Loucy (cell line): ENCODE data around the gene TBC1D22A.

ENCODE experiments used
- H2AFZ ChIP-seq: fragments of 200-600 bp; sonication (generic); 2 replicates; pipeline ENCODE4 v1.6.0; 2016; ENCODE audit warnings: antibody characterized with exemption, mild to moderate bottlenecking, low read length, moderate library complexity
- H3F3A ChIP-seq: fragments of 200-600 bp; 2 replicates; pipeline ENCODE4 v1.6.0; 2016; ENCODE audit warnings: antibody characterized with exemption, low read depth, mild to moderate bottlenecking
- H3K27me3 ChIP-seq: fragments of 200-600 bp; sonication (generic); 2 replicates; pipeline ENCODE4 v1.6.1; 2014; ENCODE audit warnings: low read length, mild to moderate bottlenecking; ENCODE audit not compliant: insufficient read depth, poor library complexity, severe bottlenecking
- H3K36me3 ChIP-seq: fragments of 200-600 bp; sonication (generic); 2 replicates; pipeline ENCODE4 v1.6.1; 2016; ENCODE audit warnings: low read length; ENCODE audit not compliant: insufficient read depth
- H3K4me1 ChIP-seq: fragments of 200-600 bp; sonication (generic); 2 replicates; pipeline ENCODE4 v1.5.1; 2014; ENCODE audit warnings: low read length, mild to moderate bottlenecking; ENCODE audit not compliant: insufficient read depth, poor library complexity, severe bottlenecking
- H3K4me2 ChIP-seq: fragments of 200-600 bp; sonication (generic); 2 replicates; pipeline ENCODE4 v1.6.0; 2014; ENCODE audit warnings: antibody characterized with exemption, low read length, low read depth, mild to moderate bottlenecking; ENCODE audit not compliant: poor library complexity, severe bottlenecking
- H3K4me3 ChIP-seq: fragments of 200-600 bp; sonication (generic); 2 replicates; pipeline ENCODE4 v1.5.1; 2014; ENCODE audit warnings: low read length, mild to moderate bottlenecking, mixed read lengths; ENCODE audit not compliant: poor library complexity, severe bottlenecking
- H3K79me2 ChIP-seq: fragments of 200-600 bp; sonication (generic); 2 replicates; pipeline ENCODE4 v1.6.1; 2014; ENCODE audit warnings: low read length; ENCODE audit not compliant: insufficient read depth
- H3K9ac ChIP-seq: fragments of 200-600 bp; sonication (generic); 2 replicates; pipeline ENCODE4 v1.6.0; 2014; ENCODE audit warnings: mild to moderate bottlenecking, low read depth, low read length, moderate library complexity; ENCODE audit not compliant: poor library complexity, severe bottlenecking
- H3K9me2 ChIP-seq: fragments of 200-600 bp; sonication (generic); replicated peaks from 2 replicates; pipeline ENCODE4 v1.6.1; 2016; ENCODE audit warnings: low read depth, low read length, mixed read lengths
- H3K9me3 ChIP-seq: fragments of 200-600 bp; sonication (generic); 2 replicates; pipeline ENCODE4 v1.6.1; 2014; ENCODE audit warnings: mild to moderate bottlenecking, antibody characterized with exemption, low read length, low read depth; ENCODE audit not compliant: insufficient read depth
- H4K20me1 ChIP-seq: fragments of 200-600 bp; sonication (generic); 2 replicates; pipeline ENCODE4 v1.6.0; 2014; ENCODE audit warnings: antibody characterized with exemption, low read length, mild to moderate bottlenecking; ENCODE audit not compliant: insufficient read depth, poor library complexity, severe bottlenecking
- CTCF ChIP-seq: fragments of 200-600 bp; sonication (generic); conservative IDR thresholded peaks from 2 replicates; pipeline ENCODE4 v1.5.1; 2014; ENCODE audit warnings: mild to moderate bottlenecking, antibody characterized with exemption, low read length
- EZH2phosphoT487 ChIP-seq: fragments of 200-600 bp; IDR thresholded peaks from 2 replicates; pipeline ENCODE4 v1.6.1; 2018; ENCODE audit warnings: antibody characterized with exemption, mild to moderate bottlenecking, moderate library complexity, borderline replicate concordance

The TBC1D22A gene

GRCh38 chr22:46842606-46843005, 80.2 kb downstream of the TBC1D22A start:
- Histone ChIP-seq H3K4me2 (no peak overlapping the region), H3K9ac (no peak overlapping the region), H3K36me3 (peaks cover 5% of the 10 kb centered on the region; the same call in 1 of the 2 replicates), H4K20me1 (no peaks in the 10 kb centered on the region), H3K9me2 (no peaks in the 10 kb centered on the region), H3F3A (no peaks in the 10 kb centered on the region), H3K79me2 (no peaks in the 10 kb centered on the region; the same call in 1 of the 2 replicates), H3K27me3 (no peaks in the 10 kb centered on the region), H3K4me3 (no peak overlapping the region), H2AFZ (no peak overlapping the region), H3K9me3 (no peaks in the 10 kb centered on the region), H3K4me1 (no peaks in the 10 kb centered on the region)
- TF ChIP-seq CTCF (no peak), EZH2phosphoT487 (no peak)

DNA sequence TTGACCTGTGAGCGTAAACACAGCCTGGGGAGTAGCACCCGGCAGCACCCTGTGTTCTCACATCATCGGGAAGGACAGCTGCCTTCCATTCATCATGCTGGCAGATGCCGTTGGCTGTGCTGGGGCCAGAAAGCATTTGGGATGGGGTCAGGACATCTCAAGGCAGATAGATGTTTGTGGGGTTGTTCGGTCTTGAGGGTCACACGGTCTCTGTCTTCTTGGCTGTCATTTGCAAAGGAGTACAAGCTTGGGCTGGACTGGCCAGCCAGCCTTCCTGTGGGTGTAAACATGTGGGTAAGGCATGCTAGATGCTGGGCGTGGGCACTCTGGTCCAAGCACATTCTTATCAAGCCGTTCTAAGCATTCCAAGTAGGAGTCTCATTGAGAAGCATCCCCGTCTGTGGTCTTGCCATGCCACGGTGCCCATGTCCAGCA, 81.4 kb downstream of the TBC1D22A start:
- no peaks in the 10 kb centered on the region for H3F3A ChIP-seq
- H3K9me2 ChIP-seq = no peaks in the 10 kb centered on the region
- no peak overlapping the region for H2AFZ ChIP-seq
- H4K20me1 ChIP-seq = no peaks in the 10 kb centered on the region
- no peaks in the 10 kb centered on the region for H3K27me3 ChIP-seq
- H3K9me3 ChIP-seq = no peaks in the 10 kb centered on the region
- no peak overlapping the region for H3K4me3 ChIP-seq
- H3K9ac ChIP-seq = no peak overlapping the region
- H3K4me1 ChIP-seq = no peaks in the 10 kb centered on the region
- no peak for TF ChIP-seq CTCF
- no peak for TF ChIP-seq EZH2phosphoT487
- H3K79me2 ChIP-seq = peaks cover under 1% of the 10 kb centered on the region; the same call in 1 of the 2 replicates
- peaks cover 5% of the 10 kb centered on the region; the same call in 1 of the 2 replicates for H3K36me3 ChIP-seq
- no peak overlapping the region for H3K4me2 ChIP-seq

GRCh38 chr22:46844606-46845210, 82.3 kb downstream of the TBC1D22A start:
- no peaks in the 10 kb centered on the region for H3K4me1 ChIP-seq

More at GRCh38 chr22:46844606-46845210, 82.3 kb downstream of the TBC1D22A start:
- TF ChIP-seq EZH2phosphoT487 = no peak
- no peak for TF ChIP-seq CTCF
- no peak overlapping the region for H3K4me2 ChIP-seq
- no peaks in the 10 kb centered on the region for H3F3A ChIP-seq
- no peaks in the 10 kb centered on the region for H3K27me3 ChIP-seq
- no peak overlapping the region for H2AFZ ChIP-seq
- H3K9me2 ChIP-seq = no peaks in the 10 kb centered on the region
- H3K79me2 ChIP-seq = peaks cover 5% of the 10 kb centered on the region; the same call in 1 of the 2 replicates
- peaks cover 8% of the 10 kb centered on the region; the same call in 1 of the 2 replicates for H3K36me3 ChIP-seq
- H4K20me1 ChIP-seq = no peaks in the 10 kb centered on the region
- H3K4me3 ChIP-seq = no peak overlapping the region
- no peak overlapping the region for H3K9ac ChIP-seq
- H3K9me3 ChIP-seq = no peaks in the 10 kb centered on the region
